OCI-LY7 (cell line): ENCODE measurements around the gene CHCHD6.

ENCODE experiments used
- EZH2phosphoT487 ChIP-seq: fragments of 200-600 bp; sonication (generic); IDR thresholded peaks from 2 replicates; pipeline ENCODE4 v1.6.1; 2018; ENCODE audit warnings: low read depth, borderline replicate concordance, mild to moderate bottlenecking, mixed run types, antibody characterized with exemption, low read length, moderate library complexity, mixed read lengths
- TF ChIP-seq, protein P1 (sequence below): fragments of 200-600 bp; sonication (generic); conservative IDR thresholded peaks from 2 replicates; pipeline ENCODE4 v1.5.1; 2014; ENCODE audit warnings: mild to moderate bottlenecking, antibody characterized with exemption, low read length, moderate library complexity, mixed read lengths

- TF ChIP-seq, protein P1, sequence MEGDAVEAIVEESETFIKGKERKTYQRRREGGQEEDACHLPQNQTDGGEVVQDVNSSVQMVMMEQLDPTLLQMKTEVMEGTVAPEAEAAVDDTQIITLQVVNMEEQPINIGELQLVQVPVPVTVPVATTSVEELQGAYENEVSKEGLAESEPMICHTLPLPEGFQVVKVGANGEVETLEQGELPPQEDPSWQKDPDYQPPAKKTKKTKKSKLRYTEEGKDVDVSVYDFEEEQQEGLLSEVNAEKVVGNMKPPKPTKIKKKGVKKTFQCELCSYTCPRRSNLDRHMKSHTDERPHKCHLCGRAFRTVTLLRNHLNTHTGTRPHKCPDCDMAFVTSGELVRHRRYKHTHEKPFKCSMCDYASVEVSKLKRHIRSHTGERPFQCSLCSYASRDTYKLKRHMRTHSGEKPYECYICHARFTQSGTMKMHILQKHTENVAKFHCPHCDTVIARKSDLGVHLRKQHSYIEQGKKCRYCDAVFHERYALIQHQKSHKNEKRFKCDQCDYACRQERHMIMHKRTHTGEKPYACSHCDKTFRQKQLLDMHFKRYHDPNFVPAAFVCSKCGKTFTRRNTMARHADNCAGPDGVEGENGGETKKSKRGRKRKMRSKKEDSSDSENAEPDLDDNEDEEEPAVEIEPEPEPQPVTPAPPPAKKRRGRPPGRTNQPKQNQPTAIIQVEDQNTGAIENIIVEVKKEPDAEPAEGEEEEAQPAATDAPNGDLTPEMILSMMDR = no peak
- TF ChIP-seq EZH2phosphoT487 = no peak
Measured at GRCh38 chr3:126835472-126836219, 131.6 kb downstream of the CHCHD6 start.
